Frontal cortex (tissue), 4 donors: ENCODE data around the gene MAN1C1. TPM values are rescaled to one million over a fixed set of nuclear protein-coding genes. Genes with fewer than 3 reads are reported as not detected.

ENCODE experiments used
- DNase-seq, 2 donors: peaks; one replicate each; pipeline ENCODE4 v3.0.0; 2012; ENCODE audit warnings: low spot score in 2 of 2
- FAIRE-seq: peaks from 2 replicates; lab custom pipeline; 2012; peaks lifted over from hg19 to GRCh38; lab: Jason Lieb, UNC
- total RNA-seq: library from RNA; depleted of rRNA; stranded (reverse); fragments of >200 nt; gene quantifications from one replicate; pipeline ENCODE4 v1.2.3, GENCODE V29; 2014
- donor health status: control.
- donor health status: control.
- donor health status: control.

Gene MAN1C1
- total RNA-seq, 1 donor from 2014 or later = 5.3 TPM

GRCh38 chr1:25784575-25785051 is 168.0 kb downstream of the MAN1C1 start:
- DNase-seq = no peak
- no peak for FAIRE-seq

- FAIRE-seq (no peak), DNase-seq (no peak)
Observed at GRCh38 chr1:25785333-25786067, 168.9 kb downstream of the MAN1C1 start.

- DNase-seq = no peak
- FAIRE-seq = no peak
Observed at GRCh38 chr1:25786887-25787759, 170.5 kb downstream of the MAN1C1 start.

GRCh38 chr1:25787760-25788166 is 171.2 kb downstream of the MAN1C1 start:
- FAIRE-seq (no peak), DNase-seq (no peak)

- FAIRE-seq = no peak
- DNase-seq = no peak
Observed at GRCh38 chr1:25790472-25790871, 173.9 kb downstream of the MAN1C1 start.

- no peak for DNase-seq
- FAIRE-seq = no peak
Observed at GRCh38 chr1:25792115-25792514, 175.5 kb downstream of the MAN1C1 start.

- no peak for FAIRE-seq
- no peak for DNase-seq
Observed at GRCh38 chr1:25793585-25794170, 177.1 kb downstream of the MAN1C1 start.

GRCh38 chr1:25794325-25794724 is 177.7 kb downstream of the MAN1C1 start:
- FAIRE-seq = no peak
- DNase-seq = no peak

- FAIRE-seq (no peak), DNase-seq (no peak)
Observed at GRCh38 chr1:25795211-25795610, 178.6 kb downstream of the MAN1C1 start.

- DNase-seq (no peak), FAIRE-seq (no peak)
Observed at GRCh38 chr1:25795946-25796810, 179.6 kb downstream of the MAN1C1 start.

- FAIRE-seq = no peak
- peak in 1 of 2 donors; percentile 73 for DNase-seq
Observed at GRCh38 chr1:25796811-25797458, 180.3 kb downstream of the MAN1C1 start.

GRCh38 chr1:25797939-25798338 is 181.3 kb downstream of the MAN1C1 start:
- DNase-seq (no peak), FAIRE-seq (no peak)

GRCh38 chr1:25798666-25799351 is 182.2 kb downstream of the MAN1C1 start:
- DNase-seq (no peak), FAIRE-seq (no peak)

- FAIRE-seq (no peak), DNase-seq (no peak)
Observed at GRCh38 chr1:25799352-25799934, 182.9 kb downstream of the MAN1C1 start.

GRCh38 chr1:25799935-25800702 is 183.5 kb downstream of the MAN1C1 start, which contains the start of gene SELENON:
SELENON (plus strand) TSS chr1:25800193; CDS start chr1:25800231, 38 bp downstream.
- DNase-seq (peak; percentile 87 to 88), FAIRE-seq (no peak)

GRCh38 chr1:25800703-25801377 is 184.2 kb downstream of the MAN1C1 start:
- no peak for DNase-seq

GRCh38 chr1:25802915-25803314 is 186.3 kb downstream of the MAN1C1 start:
- DNase-seq = no peak
- no peak for FAIRE-seq

More at GRCh38 chr1:25800703-25801377, 184.2 kb downstream of the MAN1C1 start:
- FAIRE-seq = no peak
